ENCODE results near the gene GLI1.

DNA sequence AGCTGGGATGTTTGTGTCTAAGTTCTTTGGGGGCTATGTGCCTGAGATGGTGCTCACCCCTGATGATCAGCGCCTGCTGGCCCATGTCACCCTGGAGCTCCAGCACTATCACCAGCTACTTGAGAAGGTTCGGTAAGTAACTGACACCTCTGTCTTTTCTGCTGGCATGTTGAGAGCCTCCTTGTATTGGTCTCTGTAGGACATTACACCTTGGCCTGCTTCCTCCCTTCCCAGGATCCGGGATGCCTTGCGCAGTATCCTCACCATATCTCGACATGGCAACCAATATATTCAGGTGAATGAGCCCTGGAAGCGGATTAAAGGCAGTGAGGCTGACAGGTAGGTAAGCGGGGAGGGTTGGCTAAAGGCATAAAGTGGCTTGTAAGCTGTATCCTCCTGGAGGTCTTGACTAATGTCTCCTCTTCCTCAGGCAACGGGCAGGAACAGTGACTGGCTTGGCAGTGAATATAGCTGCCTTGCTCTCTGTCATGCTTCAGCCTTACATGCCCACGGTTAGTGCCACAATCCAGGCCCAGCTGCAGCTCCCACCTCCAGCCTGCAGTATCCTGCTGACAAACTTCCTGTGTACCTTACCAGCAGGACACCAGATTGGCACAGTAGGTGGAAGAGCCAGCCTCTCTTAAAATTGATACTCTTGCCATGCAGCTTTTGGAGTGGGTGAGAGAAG is 55.3 kb downstream of the GLI1 start:
- TF ChIP-seq, protein P1, sequence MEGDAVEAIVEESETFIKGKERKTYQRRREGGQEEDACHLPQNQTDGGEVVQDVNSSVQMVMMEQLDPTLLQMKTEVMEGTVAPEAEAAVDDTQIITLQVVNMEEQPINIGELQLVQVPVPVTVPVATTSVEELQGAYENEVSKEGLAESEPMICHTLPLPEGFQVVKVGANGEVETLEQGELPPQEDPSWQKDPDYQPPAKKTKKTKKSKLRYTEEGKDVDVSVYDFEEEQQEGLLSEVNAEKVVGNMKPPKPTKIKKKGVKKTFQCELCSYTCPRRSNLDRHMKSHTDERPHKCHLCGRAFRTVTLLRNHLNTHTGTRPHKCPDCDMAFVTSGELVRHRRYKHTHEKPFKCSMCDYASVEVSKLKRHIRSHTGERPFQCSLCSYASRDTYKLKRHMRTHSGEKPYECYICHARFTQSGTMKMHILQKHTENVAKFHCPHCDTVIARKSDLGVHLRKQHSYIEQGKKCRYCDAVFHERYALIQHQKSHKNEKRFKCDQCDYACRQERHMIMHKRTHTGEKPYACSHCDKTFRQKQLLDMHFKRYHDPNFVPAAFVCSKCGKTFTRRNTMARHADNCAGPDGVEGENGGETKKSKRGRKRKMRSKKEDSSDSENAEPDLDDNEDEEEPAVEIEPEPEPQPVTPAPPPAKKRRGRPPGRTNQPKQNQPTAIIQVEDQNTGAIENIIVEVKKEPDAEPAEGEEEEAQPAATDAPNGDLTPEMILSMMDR (conservative IDR thresholded peaks at IDR 0.05; ENCODE audit: low read length) = no peak
- no peak for TF ChIP-seq EZH2phosphoT487 (IDR thresholded peaks at IDR 0.05; ENCODE audit: borderline replicate concordance, low read depth, low read length)
